ENCODE results near the gene OSBP2.

OSBP2 gene

DNA sequence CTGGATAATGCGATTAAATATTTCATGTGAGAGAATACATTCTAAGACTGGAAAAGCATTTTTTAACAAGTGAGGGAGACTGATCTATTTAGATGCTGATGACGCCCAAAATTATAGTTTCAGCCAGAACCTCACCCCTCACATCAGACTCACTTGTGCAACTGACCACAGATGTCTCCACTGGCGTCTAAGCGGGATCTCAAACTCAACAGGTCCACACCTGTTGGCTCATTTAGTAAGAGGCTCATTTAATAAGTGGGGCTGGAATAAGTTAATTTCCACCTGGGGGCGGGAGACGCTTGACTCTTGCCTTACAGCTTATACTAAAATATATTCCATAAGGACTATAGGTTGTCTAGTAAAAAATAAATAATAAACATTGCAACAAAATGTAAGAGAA lies 226.4 kb downstream of the OSBP2 start:
- CTCF ChIA-PET, result interaction anchor here (0.6 kb wide), 1 partner anchor 158 kb away, joined by 3 read pairs; no protein-coding TSS in a partner anchor
- no peak for DNase-seq (ENCODE audit: extremely low spot score)
- TF ChIP-seq FOXM1 (IDR thresholded peaks at IDR 0.05; ENCODE audit: borderline replicate concordance) (no peak), CTBP1 (IDR thresholded peaks at IDR 0.05; ENCODE audit: borderline replicate concordance) (no peak), NFRKB (IDR thresholded peaks at IDR 0.05) (no peak), BHLHE40 (IDR thresholded peaks at IDR 0.05; ENCODE audit: borderline replicate concordance) (no peak), TARDBP (IDR thresholded peaks at IDR 0.05) (no peak), FOXA1 (IDR thresholded peaks at IDR 0.05) (no peak), L3MBTL2 (conservative IDR thresholded peaks at IDR 0.05) (no peak)
- TF ChIP-seq, protein P1, sequence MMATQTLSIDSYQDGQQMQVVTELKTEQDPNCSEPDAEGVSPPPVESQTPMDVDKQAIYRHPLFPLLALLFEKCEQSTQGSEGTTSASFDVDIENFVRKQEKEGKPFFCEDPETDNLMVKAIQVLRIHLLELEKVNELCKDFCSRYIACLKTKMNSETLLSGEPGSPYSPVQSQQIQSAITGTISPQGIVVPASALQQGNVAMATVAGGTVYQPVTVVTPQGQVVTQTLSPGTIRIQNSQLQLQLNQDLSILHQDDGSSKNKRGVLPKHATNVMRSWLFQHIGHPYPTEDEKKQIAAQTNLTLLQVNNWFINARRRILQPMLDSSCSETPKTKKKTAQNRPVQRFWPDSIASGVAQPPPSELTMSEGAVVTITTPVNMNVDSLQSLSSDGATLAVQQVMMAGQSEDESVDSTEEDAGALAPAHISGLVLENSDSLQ (IDR thresholded peaks at IDR 0.05), result no peak
- POLR2A ChIA-PET, result no interaction called here

DNA sequence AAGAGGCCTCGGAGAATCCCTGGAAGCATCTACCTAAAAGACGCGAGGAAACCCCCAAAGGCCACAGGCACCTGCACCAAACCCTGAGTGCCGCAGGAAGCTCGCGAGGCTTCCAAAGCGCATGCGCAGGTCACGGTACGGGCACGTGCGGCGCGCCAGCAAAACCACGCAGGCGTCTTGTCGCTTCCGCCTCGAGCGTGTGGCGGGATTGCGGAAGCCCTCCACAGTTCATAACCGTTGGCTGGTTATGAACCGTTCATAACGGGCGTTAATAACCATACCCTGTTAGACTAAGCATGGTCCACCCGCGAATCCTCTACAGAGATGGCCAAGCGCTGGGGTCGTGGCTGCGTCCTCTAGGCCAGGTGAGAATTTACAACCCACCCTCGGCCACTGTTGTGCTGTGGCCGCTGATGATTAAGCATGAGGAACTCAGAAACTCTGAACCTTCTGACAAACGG lies 227.5 kb downstream of the OSBP2 start:
- TF ChIP-seq ZNF384 (IDR thresholded peaks at IDR 0.05), result no peak
- TF ChIP-seq TARDBP (IDR thresholded peaks at IDR 0.05), result no peak
- TF ChIP-seq, protein P1 (IDR thresholded peaks at IDR 0.05), result no peak
- no peak for TF ChIP-seq LEF1 (IDR thresholded peaks at IDR 0.05; ENCODE audit: borderline replicate concordance)
- TF ChIP-seq FOXK2 (IDR thresholded peaks at IDR 0.05), result no peak
- TF ChIP-seq SUZ12 (IDR thresholded peaks at IDR 0.05), result no peak
- TF ChIP-seq ELF4 (IDR thresholded peaks at IDR 0.05), result no peak
- no peak for TF ChIP-seq ARNT (IDR thresholded peaks at IDR 0.05)
- no peak for TF ChIP-seq SP1 (IDR thresholded peaks at IDR 0.05)
- no peak for TF ChIP-seq BHLHE40 (IDR thresholded peaks at IDR 0.05; ENCODE audit: borderline replicate concordance)
- no peak for TF ChIP-seq NFRKB (IDR thresholded peaks at IDR 0.05)
- DNase-seq (ENCODE audit: extremely low spot score), result no peak
- ChIA-PET CTCF (no interaction called here), POLR2A (no interaction called here)

DNA sequence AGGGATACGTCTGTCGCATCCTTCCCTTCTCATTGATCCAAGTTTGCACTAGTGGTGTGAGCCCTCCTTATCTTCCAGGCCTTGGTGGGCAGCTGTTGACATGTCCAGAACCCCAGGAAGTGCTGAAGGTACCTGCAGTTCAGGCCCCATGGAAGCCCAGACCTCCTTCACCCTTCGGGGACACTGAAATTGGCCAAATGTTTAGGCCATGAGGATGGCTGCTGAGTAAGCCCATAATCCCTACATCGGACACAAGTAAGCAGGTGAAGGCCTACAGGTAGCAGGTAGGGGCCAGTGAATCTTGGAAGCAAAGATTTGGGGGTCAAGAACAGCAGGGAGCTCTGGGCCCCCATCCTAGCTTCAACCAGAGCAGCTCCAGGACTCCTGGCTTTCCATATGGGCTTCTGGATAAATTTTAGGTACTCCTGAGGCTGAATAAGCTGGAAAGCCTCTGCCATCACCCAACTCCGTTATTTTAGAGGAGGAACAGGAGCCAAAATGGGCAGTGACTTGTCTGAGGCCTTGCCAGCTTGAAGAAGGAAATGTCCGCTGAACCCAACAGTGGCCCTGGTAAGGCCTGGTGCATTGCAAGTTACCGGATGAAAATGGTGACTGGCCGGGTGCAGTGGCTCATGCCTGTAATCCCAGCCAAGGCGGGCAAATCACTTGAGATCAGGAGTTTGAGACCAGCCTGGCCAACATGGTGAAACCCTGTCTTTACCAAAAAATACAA lies 228.7 kb downstream of the OSBP2 start:
- TF ChIP-seq, protein P1 (IDR thresholded peaks at IDR 0.05), result no peak
- TF ChIP-seq FOXK2 (IDR thresholded peaks at IDR 0.05) (no peak), L3MBTL2 (conservative IDR thresholded peaks at IDR 0.05) (no peak), CTBP1 (IDR thresholded peaks at IDR 0.05; ENCODE audit: borderline replicate concordance) (no peak), TARDBP (IDR thresholded peaks at IDR 0.05) (no peak), FOXM1 (IDR thresholded peaks at IDR 0.05; ENCODE audit: borderline replicate concordance) (no peak), HDGF (IDR thresholded peaks at IDR 0.05; ENCODE audit: borderline replicate concordance) (no peak), FOXA1 (IDR thresholded peaks at IDR 0.05) (no peak), ARNT (IDR thresholded peaks at IDR 0.05) (no peak)
- ChIA-PET CTCF (interaction anchor here (0.6 kb wide), 1 partner anchor 185 kb away, joined by 5 read pairs; no protein-coding TSS in a partner anchor), POLR2A (no interaction called here)
- no peak for DNase-seq (ENCODE audit: extremely low spot score)

DNA sequence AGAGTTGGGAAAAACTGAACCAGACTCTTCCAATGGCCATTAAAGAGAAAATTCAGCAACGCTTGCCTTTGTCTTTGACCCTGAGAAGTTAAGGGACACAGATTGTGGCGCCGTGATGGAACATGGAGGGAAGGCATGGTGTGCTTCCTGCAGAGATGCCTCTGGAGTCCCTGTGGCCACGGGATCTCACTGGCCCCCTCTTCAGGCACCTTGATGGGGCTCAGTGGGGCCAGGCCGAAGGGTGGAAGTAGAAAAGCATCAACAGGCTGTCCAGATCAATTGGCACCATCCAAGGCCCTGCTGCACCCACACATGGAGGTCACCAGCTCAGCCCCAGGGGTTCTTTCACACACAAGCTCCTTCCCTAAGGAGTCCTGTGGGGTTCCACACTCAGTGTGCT lies 231.0 kb downstream of the OSBP2 start:
- ChIA-PET CTCF (no interaction called here), POLR2A (no interaction called here)
- no peak for DNase-seq (ENCODE audit: extremely low spot score)
- TF ChIP-seq, protein P1 (IDR thresholded peaks at IDR 0.05), result no peak
- TF ChIP-seq ZNF384 (IDR thresholded peaks at IDR 0.05) (no peak), BHLHE40 (IDR thresholded peaks at IDR 0.05; ENCODE audit: borderline replicate concordance) (no peak), HDGF (IDR thresholded peaks at IDR 0.05; ENCODE audit: borderline replicate concordance) (no peak), FOXA1 (IDR thresholded peaks at IDR 0.05) (no peak), FOXK2 (IDR thresholded peaks at IDR 0.05) (no peak), LEF1 (IDR thresholded peaks at IDR 0.05; ENCODE audit: borderline replicate concordance) (no peak), L3MBTL2 (conservative IDR thresholded peaks at IDR 0.05) (no peak), TARDBP (IDR thresholded peaks at IDR 0.05) (no peak), FOXM1 (IDR thresholded peaks at IDR 0.05; ENCODE audit: borderline replicate concordance) (no peak)

DNA sequence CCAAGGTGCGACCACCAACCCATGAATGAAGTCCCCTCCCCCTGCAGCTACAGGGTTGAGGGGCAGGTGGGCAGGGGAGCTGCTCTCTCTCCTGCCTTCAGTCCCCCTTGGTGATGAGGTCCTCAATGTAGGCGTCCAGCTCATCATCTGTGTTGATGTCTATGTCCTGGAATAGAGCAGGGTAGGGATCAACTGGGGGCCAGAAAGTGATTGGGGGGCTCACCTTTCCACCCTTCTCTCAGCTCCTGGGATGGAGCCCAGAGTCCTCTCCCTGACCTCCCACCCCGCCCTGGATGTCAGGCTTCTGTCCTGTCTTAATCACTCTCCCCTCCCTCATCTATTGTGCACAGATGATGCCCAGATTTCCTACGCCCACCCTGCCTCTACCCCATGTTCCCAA lies 232.0 kb downstream of the OSBP2 start:
- TF ChIP-seq BHLHE40 (IDR thresholded peaks at IDR 0.05; ENCODE audit: borderline replicate concordance) (no peak), SP1 (IDR thresholded peaks at IDR 0.05) (no peak), NFRKB (IDR thresholded peaks at IDR 0.05) (no peak), ELF4 (IDR thresholded peaks at IDR 0.05) (no peak), TARDBP (IDR thresholded peaks at IDR 0.05) (no peak), SUZ12 (IDR thresholded peaks at IDR 0.05) (no peak), FOXM1 (IDR thresholded peaks at IDR 0.05; ENCODE audit: borderline replicate concordance) (no peak), ARNT (IDR thresholded peaks at IDR 0.05) (no peak), L3MBTL2 (conservative IDR thresholded peaks at IDR 0.05) (no peak), ZNF384 (IDR thresholded peaks at IDR 0.05) (no peak), CTBP1 (IDR thresholded peaks at IDR 0.05; ENCODE audit: borderline replicate concordance) (no peak), LEF1 (IDR thresholded peaks at IDR 0.05; ENCODE audit: borderline replicate concordance) (no peak), FOXK2 (IDR thresholded peaks at IDR 0.05) (no peak)
- CTCF ChIA-PET, result no interaction called here
- no peak for DNase-seq (ENCODE audit: extremely low spot score)
- POLR2A ChIA-PET, result no interaction called here

DNA sequence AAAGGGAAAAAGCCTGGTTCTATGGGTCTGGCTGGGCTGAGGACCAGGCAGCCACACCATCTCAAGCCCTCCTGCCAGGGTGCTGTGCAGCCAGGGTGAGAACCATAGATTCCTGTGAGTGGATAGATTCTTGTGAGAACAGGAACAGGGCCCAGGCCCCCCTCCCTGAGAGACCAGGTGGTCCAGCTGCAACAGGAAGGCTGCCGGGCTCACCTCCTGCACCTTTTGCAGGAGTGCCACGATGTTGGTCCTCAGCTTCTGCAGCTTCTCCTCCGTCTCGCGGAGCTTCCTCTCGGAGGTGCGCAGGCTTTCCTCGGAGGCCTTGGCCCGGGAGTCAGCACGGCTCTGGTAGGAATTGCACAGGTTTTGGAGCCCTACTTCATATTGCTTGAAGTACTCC lies 233.1 kb downstream of the OSBP2 start:
- CTCF ChIA-PET, result no interaction called here

More for the DNA sequence above, 233.1 kb downstream of the OSBP2 start:
- TF ChIP-seq ARNT (IDR thresholded peaks at IDR 0.05), result no peak
- TF ChIP-seq FOXA1 (IDR thresholded peaks at IDR 0.05), result no peak
- no peak for TF ChIP-seq TARDBP (IDR thresholded peaks at IDR 0.05)
- POLR2A ChIA-PET, result no interaction called here
- no peak for DNase-seq (ENCODE audit: extremely low spot score)
